ENCODE results near the gene BCL2.

Gene BCL2

GRCh38 chr18:63307551-63308200 lies 11.9 kb downstream of the BCL2 start:
- no peak for DNase-seq

- DNase-seq, result no peak
Measured at GRCh38 chr18:63306819-63307550, 12.6 kb downstream of the BCL2 start.

DNA sequence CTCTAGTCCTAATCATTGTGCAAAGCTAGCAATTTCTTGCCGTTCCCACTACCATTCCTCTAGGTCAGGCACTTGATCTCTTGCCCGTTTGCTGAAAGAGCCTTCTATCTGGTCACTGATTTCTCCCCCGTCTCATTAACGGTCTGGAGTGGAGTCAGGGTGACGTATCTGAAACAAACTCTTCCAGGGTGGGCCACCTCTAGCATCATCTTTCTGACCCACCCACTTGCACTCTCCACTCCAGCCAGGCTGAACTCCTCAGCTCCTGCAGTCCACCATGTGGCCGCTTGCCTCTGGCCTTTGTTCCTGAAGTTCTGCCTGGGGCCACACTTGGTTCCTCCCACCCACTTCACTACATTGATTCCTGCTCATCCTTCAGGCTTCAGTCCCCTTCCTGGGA lies 13.3 kb downstream of the BCL2 start:
- no peak for DNase-seq

DNA sequence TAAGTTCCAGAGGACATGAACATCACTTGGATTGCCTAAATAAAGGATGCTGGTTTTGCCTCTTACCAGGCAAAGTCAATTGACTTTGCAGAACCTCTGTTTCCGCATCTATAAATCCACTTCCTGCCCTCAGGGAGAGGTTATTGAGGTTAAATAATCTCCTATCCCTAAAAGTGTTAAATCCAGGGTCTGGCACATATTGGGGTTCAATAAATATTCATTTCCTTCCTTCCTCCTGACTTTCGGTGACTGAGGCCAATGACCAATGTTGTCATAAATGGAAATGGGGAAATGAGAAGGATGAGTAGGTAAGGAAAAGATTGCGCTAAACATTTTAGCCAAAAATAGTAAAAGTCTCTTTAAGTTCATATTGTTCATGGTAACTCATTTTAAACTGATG lies 16.0 kb downstream of the BCL2 start:
- no peak for DNase-seq

DNA sequence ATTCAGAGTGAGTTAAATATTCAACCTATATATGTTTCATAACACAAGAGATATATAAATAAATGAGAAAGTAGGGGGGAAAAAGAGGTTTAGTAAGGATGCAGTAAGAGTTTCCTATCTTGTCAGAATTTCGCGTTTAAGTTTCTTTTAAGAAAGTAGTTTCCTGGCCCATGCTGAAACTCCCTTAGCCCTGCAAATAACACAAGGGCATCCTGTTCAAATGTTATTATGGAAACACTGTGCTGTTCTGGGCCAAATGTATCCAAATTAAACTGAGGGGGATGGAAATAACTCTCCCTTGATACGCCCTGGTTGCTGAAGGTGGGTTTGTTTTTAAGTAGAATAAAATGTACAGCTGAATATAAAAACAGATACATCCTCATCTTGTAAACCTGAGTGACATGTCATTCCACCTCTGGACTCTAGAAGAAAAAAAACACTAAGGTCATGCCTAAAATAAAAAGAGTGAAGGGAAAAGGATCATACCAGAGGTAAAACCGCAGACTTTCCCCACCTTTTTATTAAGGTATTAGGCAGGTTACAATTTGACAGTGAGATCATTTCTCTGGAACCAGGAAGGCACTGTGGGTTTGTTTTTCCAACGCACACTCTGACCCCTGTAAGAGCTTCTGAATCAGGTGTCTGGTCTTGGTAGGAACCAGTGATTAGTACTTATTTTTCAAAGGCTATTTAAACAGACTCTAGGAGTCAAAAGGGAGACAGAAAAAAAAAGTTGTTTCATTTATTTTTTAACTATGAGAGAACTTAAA lies 16.7 kb downstream of the BCL2 start:
- DNase-seq, result no peak

- no peak for DNase-seq
Measured at GRCh38 chr18:63302220-63302619, 17.3 kb downstream of the BCL2 start.

DNA sequence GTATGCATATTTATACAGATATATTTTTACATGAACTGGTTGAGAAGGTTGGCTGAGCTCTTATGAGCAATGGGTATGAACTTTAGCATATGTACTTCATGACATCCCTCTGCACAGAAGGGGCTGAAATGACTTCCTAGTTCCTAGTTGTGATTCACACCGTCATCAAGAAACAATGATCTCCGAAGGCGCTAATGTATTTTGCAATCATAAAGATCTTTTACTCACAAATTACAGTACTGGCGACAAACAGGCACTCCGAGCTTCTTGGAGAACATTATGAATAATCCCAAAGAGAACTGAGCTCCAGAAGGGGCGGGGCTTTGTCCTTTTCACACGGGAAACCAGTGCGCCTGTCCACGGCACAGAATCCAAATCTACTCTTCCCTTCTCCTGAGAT lies 18.1 kb downstream of the BCL2 start:
- DNase-seq, result no peak

GRCh38 chr18:63299837-63300745 lies 19.5 kb downstream of the BCL2 start:
- DNase-seq, result no peak

- no peak for DNase-seq
Measured at GRCh38 chr18:63298400-63299365, 20.9 kb downstream of the BCL2 start.

GRCh38 chr18:63297687-63298399 lies 21.7 kb downstream of the BCL2 start:
- DNase-seq, result no peak

DNA sequence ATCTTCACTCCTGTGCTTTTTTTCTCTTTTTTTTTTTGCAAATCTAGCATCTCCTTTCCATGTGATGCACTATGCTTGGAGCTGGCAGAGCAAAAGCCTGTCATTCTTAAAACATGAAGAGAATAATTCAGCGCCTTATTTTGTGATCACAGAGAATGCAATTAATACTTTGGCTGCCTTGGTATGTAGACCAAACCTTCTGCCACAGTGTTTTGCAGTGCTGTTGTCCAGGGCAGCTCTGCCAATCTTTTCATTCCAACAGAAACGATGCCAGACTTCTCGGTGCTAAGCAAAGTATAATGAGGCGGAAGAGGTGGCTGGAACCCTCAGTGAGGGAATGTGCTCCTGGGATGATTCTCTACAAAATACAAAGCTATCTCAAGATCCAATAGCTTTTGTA lies 25.6 kb downstream of the BCL2 start:
- no peak for DNase-seq

- DNase-seq, result no peak
Measured at GRCh38 chr18:63292831-63293683, 26.5 kb downstream of the BCL2 start.

- no peak for DNase-seq
Measured at GRCh38 chr18:63291278-63291677, 28.3 kb downstream of the BCL2 start.

DNA sequence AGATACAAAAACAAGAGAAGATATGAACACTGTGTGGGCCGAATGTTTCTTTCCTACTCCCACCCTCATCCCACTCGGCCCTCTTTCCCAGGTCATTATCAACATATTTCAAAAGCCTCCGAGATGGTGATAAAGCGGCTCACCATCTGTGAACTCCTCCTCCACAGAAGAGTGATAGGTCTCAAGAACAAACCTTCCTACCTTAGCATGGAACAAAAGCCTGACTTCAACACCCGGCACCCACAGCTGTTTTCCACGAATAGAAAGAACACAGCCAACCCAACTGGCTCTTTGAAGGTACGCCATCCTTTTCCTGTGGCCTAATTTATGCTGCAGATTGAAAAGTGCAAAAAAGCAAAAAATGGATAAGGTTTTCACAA lies 28.8 kb downstream of the BCL2 start:
- no peak for DNase-seq

DNA sequence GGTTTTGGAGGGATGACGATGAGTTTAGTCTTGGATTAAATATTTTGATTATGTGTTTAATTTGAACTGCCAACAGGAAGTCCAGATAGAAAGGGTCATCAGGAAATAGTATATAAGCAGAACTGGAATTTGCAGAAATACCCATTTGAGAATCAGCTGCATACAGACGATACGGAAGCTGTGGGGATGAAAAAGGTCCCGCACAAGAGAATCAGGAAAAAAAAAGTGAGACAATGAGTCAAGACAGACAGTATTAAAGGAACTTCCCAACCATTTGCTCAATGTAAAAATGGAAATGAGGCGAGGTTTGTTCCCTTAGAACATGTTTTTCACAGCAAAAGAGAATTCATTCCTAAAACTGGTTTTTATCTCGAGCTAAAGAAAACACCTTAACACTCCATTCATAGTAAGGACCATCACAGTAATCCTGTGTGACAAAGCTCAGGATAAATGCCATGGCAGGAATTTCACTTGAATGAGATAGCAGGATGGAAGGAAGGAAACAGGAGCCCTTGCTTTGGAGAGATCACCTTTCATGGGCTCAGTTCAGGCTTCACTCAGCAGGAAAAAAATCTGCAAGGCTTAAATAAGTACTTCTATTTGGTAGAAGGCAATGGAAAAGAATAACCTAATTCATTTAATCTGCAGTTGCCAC lies 29.3 kb downstream of the BCL2 start:
- no peak for DNase-seq

DNA sequence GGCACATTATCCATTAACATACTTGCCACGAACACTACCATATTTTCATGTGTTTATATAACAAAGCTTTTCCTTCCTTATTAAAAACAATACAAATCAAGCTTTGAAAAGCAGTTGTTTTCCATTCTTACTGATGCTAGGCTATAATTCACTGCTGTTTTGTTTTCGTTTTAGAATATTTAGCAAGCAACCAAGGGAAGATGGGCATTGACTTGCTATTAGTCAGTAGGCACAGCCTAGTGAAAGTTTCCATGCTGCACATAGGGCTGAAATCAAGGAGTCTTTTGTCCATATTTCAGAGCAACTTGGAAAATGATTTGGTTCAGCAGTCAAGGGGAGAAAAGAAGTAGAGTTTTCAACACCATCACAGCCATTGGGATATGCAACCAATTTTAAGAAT lies 31.3 kb downstream of the BCL2 start:
- DNase-seq, result no peak

DNA sequence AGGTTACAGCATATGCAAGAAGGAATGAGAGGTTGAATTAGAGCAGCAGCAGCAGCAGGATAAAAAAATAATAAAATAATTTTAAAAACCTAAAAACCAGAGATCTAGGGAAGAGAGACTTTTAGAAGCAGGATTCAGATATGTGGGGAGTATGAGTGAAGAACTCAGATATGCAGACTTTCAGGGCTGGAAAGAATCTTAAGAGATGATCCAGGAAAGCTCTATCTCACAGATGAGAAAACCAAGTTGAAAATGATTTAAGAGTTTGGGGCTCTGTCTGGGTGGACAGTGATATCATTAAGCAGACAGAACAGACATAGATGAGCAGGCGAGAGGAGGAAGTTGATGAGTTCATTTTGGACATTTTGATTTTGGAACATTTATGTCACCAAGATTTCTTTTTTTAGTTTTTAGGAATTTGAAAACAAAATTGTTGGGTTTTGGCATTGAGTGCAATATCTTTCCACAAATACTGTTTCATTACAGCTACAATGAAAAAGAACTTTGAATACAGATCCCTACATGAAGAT lies 31.8 kb downstream of the BCL2 start:
- DNase-seq, result no peak

GRCh38 chr18:63286926-63287325 lies 32.6 kb downstream of the BCL2 start:
- DNase-seq, result no peak
